ENCODE measurements around the gene PDLIM3. TPM values are rescaled to one million over a fixed set of nuclear protein-coding genes. Genes with fewer than 3 reads are reported as not detected.
"Not testable (repeated sequence)": the region's sequence is repeated elsewhere in the genome, so short reads cannot be mapped to it uniquely, and the experiment has no call there.

The PDLIM3 gene
- total and polyA plus RNA-seq, 4 donors: 299 to 805 (median 446) TPM

GRCh38 chr4:185534511-185534865, 819 bp downstream of the PDLIM3 start:
- 0% methylated on average over 10 of the region's 10 CpGs for WGBS, 2 donors
- Histone ChIP-seq H3K4me3 (ENCODE audit: low read length in 2 of 2) (peak overlapping the region; percentile 80 to 99), H3K4me1 (ENCODE audit: control insufficient read depth in 1 of 2, insufficient read depth in 2 of 2, low read length in 2 of 2) (peaks cover 0 to 2% of the 10 kb centered on the region in 2 donors), H3K36me3 (ENCODE audit: control insufficient read depth in 1 of 2, insufficient read depth in 2 of 2, low read length in 1 of 2) (no peaks in the 10 kb centered on the region), H3K27ac (ENCODE audit: low read depth in 1 of 2, low read length in 2 of 2) (peak overlapping the region; percentile 95 to 100), H3K27me3 (ENCODE audit: control insufficient read depth in 1 of 2, insufficient read depth in 2 of 2, low read length in 1 of 2) (no peaks in the 10 kb centered on the region), H3K9me3 (ENCODE audit: control insufficient read depth, low read length) (no peaks in the 10 kb centered on the region)
- ATAC-seq (ENCODE audit: low FRiP score) (peak; percentile 62), DNase-seq (no peak)
- intact Hi-C loops (cut with DNase I): loop anchor here (2.0 to 5.0 kb wide), 4 partner anchors 33 to 138 kb away; partner anchors contain the start of genes ANKRD37 (in 1 of the 2) and CCDC110 (in 1 of the 2)

- Histone ChIP-seq H3K4me3 (ENCODE audit: low read length in 2 of 2) (peak overlapping the region; percentile 78 to 94), H3K27ac (ENCODE audit: low read depth in 1 of 2, low read length in 2 of 2) (peak overlapping the region in 1 of 2 donors; percentile 94), H3K9me3 (ENCODE audit: control insufficient read depth, low read length) (no peaks in the 10 kb centered on the region), H3K36me3 (ENCODE audit: control insufficient read depth in 1 of 2, insufficient read depth in 2 of 2, low read length in 1 of 2) (peaks cover 0 to 4% of the 10 kb centered on the region in 2 donors), H3K27me3 (ENCODE audit: control insufficient read depth in 1 of 2, insufficient read depth in 2 of 2, low read length in 1 of 2) (no peaks in the 10 kb centered on the region), H3K4me1 (ENCODE audit: control insufficient read depth in 1 of 2, insufficient read depth in 2 of 2, low read length in 2 of 2) (peaks cover 2 to 5% of the 10 kb centered on the region in 2 donors)
- ATAC-seq (ENCODE audit: low FRiP score): no peak
- intact Hi-C loops (cut with DNase I): loop anchor here (5.0 kb wide), 3 partner anchors 34 to 61 kb away; partner anchors contain the start of gene CCDC110 (in 1 of the 2)
- WGBS, 2 donors: 4 to 9% methylated on average over 6 of the region's 6 CpGs
- DNase-seq: peak in 1 of 2 donors; percentile 6
These were observed 2.4 kb downstream of the PDLIM3 start for GRCh38 chr4:185532795-185533324.

GRCh38 chr4:185532293-185532692, 3.0 kb downstream of the PDLIM3 start:
- Histone ChIP-seq H3K27ac (ENCODE audit: low read depth in 1 of 2, low read length in 2 of 2) (peak overlapping the region in 1 of 2 donors; percentile 94), H3K4me1 (ENCODE audit: control insufficient read depth in 1 of 2, insufficient read depth in 2 of 2, low read length in 2 of 2) (peaks cover 2 to 5% of the 10 kb centered on the region in 2 donors), H3K4me3 (ENCODE audit: low read length in 2 of 2) (peak overlapping the region; percentile 78 to 94), H3K27me3 (ENCODE audit: control insufficient read depth in 1 of 2, insufficient read depth in 2 of 2, low read length in 1 of 2) (no peaks in the 10 kb centered on the region), H3K9me3 (ENCODE audit: control insufficient read depth, low read length) (no peaks in the 10 kb centered on the region), H3K36me3 (ENCODE audit: control insufficient read depth in 1 of 2, insufficient read depth in 2 of 2, low read length in 1 of 2) (peaks cover 0 to 4% of the 10 kb centered on the region in 2 donors)
- intact Hi-C loops (cut with DNase I): loop anchor here (5.0 kb wide), 3 partner anchors 35 to 60 kb away; partner anchors contain the start of gene CCDC110 (in 1 of the 2)
- ATAC-seq (ENCODE audit: low FRiP score) (peak; percentile 53), DNase-seq (peak; percentile 66 to 70)
- WGBS, 2 donors: 6% methylated on average over 7 of the region's 7 CpGs

GRCh38 chr4:185531654-185532053, 3.7 kb downstream of the PDLIM3 start:
- ATAC-seq (ENCODE audit: low FRiP score); H3K4me1 ChIP-seq (ENCODE audit: control insufficient read depth in 1 of 2, insufficient read depth in 2 of 2, low read length in 2 of 2); H3K27ac ChIP-seq (ENCODE audit: low read depth in 1 of 2, low read length in 2 of 2); H3K36me3 ChIP-seq (ENCODE audit: control insufficient read depth in 1 of 2, insufficient read depth in 2 of 2, low read length in 1 of 2); H3K9me3 ChIP-seq (ENCODE audit: control insufficient read depth, low read length); H3K27me3 ChIP-seq (ENCODE audit: control insufficient read depth in 1 of 2, insufficient read depth in 2 of 2, low read length in 1 of 2): not testable (repeated sequence)
- peak overlapping the region; percentile 78 to 94 for H3K4me3 ChIP-seq (ENCODE audit: low read length in 2 of 2)
- peak in 1 of 2 donors; percentile 74 for DNase-seq
- intact Hi-C loops (cut with DNase I): loop anchor here (5.0 kb wide), 3 partner anchors 36 to 61 kb away; partner anchors contain the start of gene CCDC110 (in 1 of the 2)
- 26 to 31% methylated on average over 11 of the region's 11 CpGs for WGBS, 2 donors

DNA sequence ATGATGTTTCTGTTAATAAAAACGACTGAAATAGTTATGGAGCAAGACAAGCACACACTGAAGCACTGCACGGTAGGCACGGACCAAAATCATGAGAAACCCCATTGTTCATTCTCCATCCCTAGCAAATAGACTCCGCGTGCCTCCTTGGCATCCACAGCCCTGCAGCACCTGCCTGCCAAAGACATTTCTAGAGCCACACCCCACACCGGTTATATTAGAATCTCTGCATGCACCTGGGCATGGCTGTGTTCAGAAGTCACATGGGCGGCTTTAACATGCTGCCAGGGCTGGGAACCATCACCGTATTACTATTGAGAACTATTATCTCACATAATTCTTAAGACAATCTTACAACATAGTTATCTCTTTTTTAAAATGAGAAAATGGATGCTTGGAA, 5.9 kb downstream of the PDLIM3 start:
- no peaks in the 10 kb centered on the region for H3K27me3 ChIP-seq (ENCODE audit: control insufficient read depth in 1 of 2, insufficient read depth in 2 of 2, low read length in 1 of 2)
- intact Hi-C loops (cut with DNase I): no loop called here
- no peaks in the 10 kb centered on the region for H3K9me3 ChIP-seq (ENCODE audit: control insufficient read depth, low read length)
- H3K36me3 ChIP-seq (ENCODE audit: control insufficient read depth in 1 of 2, insufficient read depth in 2 of 2, low read length in 1 of 2): peaks cover 0 to 4% of the 10 kb centered on the region in 2 donors
- peaks cover 5 to 11% of the 10 kb centered on the region in 2 donors for H3K4me1 ChIP-seq (ENCODE audit: control insufficient read depth in 1 of 2, insufficient read depth in 2 of 2, low read length in 2 of 2)
- DNase-seq (peak in 1 of 2 donors; percentile 66), ATAC-seq (ENCODE audit: low FRiP score) (no peak)
- 18 to 28% methylated on average over 8 of the region's 8 CpGs for WGBS, 2 donors
- H3K27ac ChIP-seq (ENCODE audit: low read depth in 1 of 2, low read length in 2 of 2): peak overlapping the region in 1 of 2 donors; percentile 10
- H3K4me3 ChIP-seq (ENCODE audit: low read length in 2 of 2): no peak overlapping the region

GRCh38 chr4:185524888-185525863, 10.1 kb downstream of the PDLIM3 start:
- ATAC-seq (ENCODE audit: low FRiP score) (peak; percentile 33), DNase-seq (no peak)
- H3K36me3 ChIP-seq (ENCODE audit: control insufficient read depth in 1 of 2, insufficient read depth in 2 of 2, low read length in 1 of 2): peaks cover 0 to 4% of the 10 kb centered on the region in 2 donors
- peak overlapping the region in 1 of 2 donors; percentile 98 for H3K27ac ChIP-seq (ENCODE audit: low read depth in 1 of 2, low read length in 2 of 2)
- no peak overlapping the region for H3K4me3 ChIP-seq (ENCODE audit: low read length in 2 of 2)
- 12% methylated on average over 5 of the region's 5 CpGs for WGBS, 2 donors
- no peaks in the 10 kb centered on the region for H3K9me3 ChIP-seq (ENCODE audit: control insufficient read depth, low read length)
- intact Hi-C loops (cut with DNase I): no loop called here
- H3K27me3 ChIP-seq (ENCODE audit: control insufficient read depth in 1 of 2, insufficient read depth in 2 of 2, low read length in 1 of 2): no peaks in the 10 kb centered on the region
- peaks cover 5 to 12% of the 10 kb centered on the region in 2 donors for H3K4me1 ChIP-seq (ENCODE audit: control insufficient read depth in 1 of 2, insufficient read depth in 2 of 2, low read length in 2 of 2)

DNA sequence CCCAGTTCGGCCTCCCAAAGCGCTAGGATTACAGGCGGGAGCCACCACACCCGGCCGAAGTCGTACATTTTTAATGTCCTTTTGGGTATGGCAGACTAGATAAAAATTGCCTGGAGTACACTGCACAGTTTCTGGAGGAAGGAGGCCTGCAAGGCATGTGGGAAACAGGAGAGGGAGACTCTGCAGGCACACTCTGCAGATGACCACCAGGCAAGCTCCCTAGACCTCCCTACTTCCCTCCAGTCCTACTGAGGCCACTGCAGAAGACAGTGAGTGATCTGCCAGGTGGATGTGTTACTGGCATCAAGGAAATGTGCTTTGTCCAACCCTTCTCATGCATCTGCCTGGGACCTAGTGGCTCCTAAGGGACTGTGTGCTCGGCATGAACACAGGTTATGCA, 11.4 kb downstream of the PDLIM3 start:
- no peaks in the 10 kb centered on the region for H3K27me3 ChIP-seq (ENCODE audit: control insufficient read depth in 1 of 2, insufficient read depth in 2 of 2, low read length in 1 of 2)
- peak in 1 of 2 donors; percentile 53 for DNase-seq
- WGBS, 2 donors: 79 to 80% methylated on average over 7 of the region's 7 CpGs
- H3K27ac ChIP-seq (ENCODE audit: low read depth in 1 of 2, low read length in 2 of 2): peak overlapping the region; percentile 9 to 77
- H3K4me1 ChIP-seq (ENCODE audit: control insufficient read depth in 1 of 2, insufficient read depth in 2 of 2, low read length in 2 of 2): peaks cover 2 to 10% of the 10 kb centered on the region in 2 donors
- ATAC-seq (ENCODE audit: low FRiP score): peak; percentile 31
- no peak overlapping the region for H3K4me3 ChIP-seq (ENCODE audit: low read length in 2 of 2)
- H3K9me3 ChIP-seq (ENCODE audit: control insufficient read depth, low read length): no peaks in the 10 kb centered on the region
- H3K36me3 ChIP-seq (ENCODE audit: control insufficient read depth in 1 of 2, insufficient read depth in 2 of 2, low read length in 1 of 2): peaks cover 0 to 3% of the 10 kb centered on the region in 2 donors
- intact Hi-C loops (cut with DNase I): no loop called here

GRCh38 chr4:185522451-185522850, 12.9 kb downstream of the PDLIM3 start:
- no CpG with 5 or more reads among the region's 2 CpGs for WGBS, 2 donors
- H3K4me3 ChIP-seq (ENCODE audit: low read length in 2 of 2): no peak overlapping the region
- no peaks in the 10 kb centered on the region for H3K27me3 ChIP-seq (ENCODE audit: control insufficient read depth in 1 of 2, insufficient read depth in 2 of 2, low read length in 1 of 2)
- H3K9me3 ChIP-seq (ENCODE audit: control insufficient read depth, low read length): no peaks in the 10 kb centered on the region
- H3K36me3 ChIP-seq (ENCODE audit: control insufficient read depth in 1 of 2, insufficient read depth in 2 of 2, low read length in 1 of 2): no peaks in the 10 kb centered on the region
- no peak overlapping the region for H3K27ac ChIP-seq (ENCODE audit: low read depth in 1 of 2, low read length in 2 of 2)
- ATAC-seq (ENCODE audit: low FRiP score): no peak
- DNase-seq: no peak
- H3K4me1 ChIP-seq (ENCODE audit: control insufficient read depth in 1 of 2, insufficient read depth in 2 of 2, low read length in 2 of 2): peaks cover 2 to 10% of the 10 kb centered on the region in 2 donors
- intact Hi-C loops (cut with DNase I): no loop called here
